Caco-2 (cell line): ENCODE results near the gene MUC5AC. TPM values are rescaled to one million over a fixed set of nuclear protein-coding genes. Genes with fewer than 3 reads are reported as not detected.
"Not testable (repeated sequence)": the region's sequence is repeated elsewhere in the genome, so short reads cannot be mapped to it uniquely, and the experiment has no call there.

Experiments
- BruUV-seq: library from RNA; stranded (reverse); fragments of 400-500 nt; replicated peaks from 2 replicates; lab custom pipeline; 2021; lab: Mats Ljungman, UMichigan
- CTCF ChIA-PET: fragments of 300-600 bp; sonication (Branson Sonifier 250); formaldehyde crosslinking; loops from one replicate; lab custom pipeline; 2022; ENCODE audit warnings: antibody characterized with exemption; lab: Charles Lee
- POLR2A ChIA-PET: fragments of 300-600 bp; sonication (Branson Sonifier 250); formaldehyde crosslinking; loops from one replicate; lab custom pipeline; 2022; ENCODE audit warnings: antibody characterized with exemption; lab: Charles Lee
- DNase-seq, 2 experiments: peaks; one replicate each; pipeline versions ENCODE4 v3.0.0 to v3.0.0-alpha.2; 2020 to 2022
- H3K27me3 ChIP-seq: replicated peaks from 2 replicates; pipeline ENCODE4 v1.6.0; 2011; ENCODE audit warnings: low read length; ENCODE audit not compliant: control insufficient read depth, insufficient read depth
- H3K36me3 ChIP-seq: 2 replicates; pipeline ENCODE4 v1.5.1; 2011; ENCODE audit warnings: low read length; ENCODE audit not compliant: control insufficient read depth, insufficient read depth
- H3K4me1 ChIP-seq: fragments of 250-450 bp; sonication (Bioruptor Pico); 2 replicates; pipeline ENCODE4 v1.5.1; 2020; ENCODE audit warnings: mild to moderate bottlenecking
- H3K4me3 ChIP-seq: 2 replicates; pipeline ENCODE4 v1.5.1; 2011; ENCODE audit warnings: low read depth, mild to moderate bottlenecking, control low read depth, low read length
- H3K9me3 ChIP-seq: fragments of 250-450 bp; sonication (Bioruptor Pico); 2 replicates; pipeline ENCODE4 v1.5.1; 2020; ENCODE audit warnings: mild to moderate bottlenecking, moderate library complexity
- H3K27ac Mint-ChIP-seq: one replicate; pipeline ENCODE4 v1.8.0; 2022; ENCODE audit warnings: mixed read lengths; ENCODE audit not compliant: unreplicated experiment
- H3K27me3 Mint-ChIP-seq: one replicate; pipeline ENCODE4 v1.8.0; 2022; ENCODE audit warnings: mixed read lengths; ENCODE audit not compliant: insufficient read depth, unreplicated experiment
- H3K36me3 Mint-ChIP-seq: one replicate; pipeline ENCODE4 v1.8.0; 2022; ENCODE audit warnings: mild to moderate bottlenecking, mixed read lengths; ENCODE audit not compliant: insufficient read depth, unreplicated experiment
- H3K4me1 Mint-ChIP-seq: one replicate; pipeline ENCODE4 v1.8.0; 2022; ENCODE audit warnings: low read depth, mixed read lengths; ENCODE audit not compliant: unreplicated experiment
- H3K4me3 Mint-ChIP-seq: one replicate; pipeline ENCODE4 v1.8.0; 2022; ENCODE audit warnings: mild to moderate bottlenecking, moderate library complexity, mixed read lengths; ENCODE audit not compliant: unreplicated experiment
- H3K9me3 Mint-ChIP-seq: one replicate; pipeline ENCODE4 v1.8.0; 2022; ENCODE audit warnings: mixed read lengths; ENCODE audit not compliant: unreplicated experiment
- CTCF ChIP-seq, 2 experiments: fragments of 200-600 bp in 1 of 2; IDR thresholded peaks; 1 replicate in 1 of 2; 2 replicates in 1 of 2; pipeline versions ENCODE4 v1.5.1 to v1.8.0; 2011 to 2022; ENCODE audit warnings: antibody characterized with exemption in 1 of 2, control low read depth in 1 of 2, inconsistent platforms in 1 of 2, low read depth in 1 of 2, low read length in 1 of 2, mild to moderate bottlenecking in 1 of 2, moderate library complexity in 1 of 2; ENCODE audit not compliant: insufficient read depth in 1 of 2, severe bottlenecking in 1 of 2, unreplicated experiment in 1 of 2
- intact Hi-C: fragments of 100-400 bp; cut with micrococcal nuclease; formaldehyde crosslinking; loops from one replicate; pipeline ENCODE4 v1.10.0; 2022; ENCODE audit not compliant: unreplicated experiment
- total RNA-seq: library from RNA; stranded (reverse); gene quantifications from 2 replicates; pipeline ENCODE4 v1.2.3, GENCODE V29; 2022

Gene MUC5AC
- total RNA-seq, 1 experiment from 2014 or later: 0.25 TPM

DNA sequence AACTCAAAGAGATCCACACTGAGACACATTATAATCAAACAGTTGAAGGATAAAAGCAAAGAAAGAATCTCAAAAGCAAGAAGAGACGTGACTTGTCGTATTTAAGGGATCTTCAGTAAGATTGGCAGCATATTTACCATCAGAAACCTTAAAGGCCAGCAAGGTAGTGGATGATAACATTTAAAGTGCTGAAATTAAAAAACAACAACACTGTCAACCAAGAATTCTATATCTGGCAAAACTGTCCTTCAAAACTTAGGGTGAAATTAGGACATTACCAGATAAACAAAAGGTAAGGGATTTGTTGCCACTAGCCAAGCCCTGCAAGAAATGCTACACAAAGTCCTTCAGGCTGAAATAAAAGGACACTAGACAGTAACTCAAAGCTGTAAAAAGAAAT, 54.1 kb downstream of the MUC5AC start:
- Mint-ChIP-seq H3K27me3 (peaks cover 23% of the 10 kb centered on the region), H3K4me3 (no peak overlapping the region), H3K27ac (no peak overlapping the region), H3K9me3 (peaks cover 28% of the 10 kb centered on the region), H3K36me3 (no peaks in the 10 kb centered on the region), H3K4me1 (no peaks in the 10 kb centered on the region)
- Histone ChIP-seq H3K4me1 (no peaks in the 10 kb centered on the region), H3K4me3 (no peak overlapping the region), H3K9me3 (peaks cover 20% of the 10 kb centered on the region), H3K27me3 (no peaks in the 10 kb centered on the region), H3K36me3 (no peaks in the 10 kb centered on the region)
- ChIA-PET CTCF (no interaction called here), POLR2A (no interaction called here)
- no peak for DNase-seq
- TF ChIP-seq CTCF (IDR thresholded peaks at IDR 0.05; ENCODE audit: insufficient read depth in 1 of 2, low read depth in 1 of 2, low read length in 1 of 2, severe bottlenecking in 1 of 2, unreplicated experiment in 1 of 2): no peak
- intact Hi-C loops: no loop called here
- no TSS peak for BruUV-seq

DNA sequence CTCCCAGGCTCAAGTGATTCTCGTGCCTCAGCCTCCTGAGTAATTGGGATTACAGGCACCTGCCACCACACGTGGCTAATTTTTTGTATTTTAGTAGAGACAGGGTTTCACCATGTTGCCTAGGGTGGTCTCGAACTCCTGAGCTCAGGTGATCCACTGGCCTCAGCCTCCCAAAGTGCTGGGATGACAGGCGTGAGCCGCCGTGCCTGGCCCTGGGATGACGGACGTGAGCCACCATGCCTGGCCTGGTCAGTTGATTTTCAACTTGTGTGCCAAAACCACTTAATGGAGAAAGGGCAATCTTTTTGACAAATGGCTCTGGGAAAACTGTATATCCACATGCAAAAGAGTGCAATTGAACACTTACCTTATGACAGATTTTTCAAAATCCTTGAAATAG, 58.1 kb downstream of the MUC5AC start:
- H3K4me3 Mint-ChIP-seq, POLR2A ChIA-PET: not testable (repeated sequence)
- peaks cover 24% of the 10 kb centered on the region for H3K27me3 Mint-ChIP-seq

DNA sequence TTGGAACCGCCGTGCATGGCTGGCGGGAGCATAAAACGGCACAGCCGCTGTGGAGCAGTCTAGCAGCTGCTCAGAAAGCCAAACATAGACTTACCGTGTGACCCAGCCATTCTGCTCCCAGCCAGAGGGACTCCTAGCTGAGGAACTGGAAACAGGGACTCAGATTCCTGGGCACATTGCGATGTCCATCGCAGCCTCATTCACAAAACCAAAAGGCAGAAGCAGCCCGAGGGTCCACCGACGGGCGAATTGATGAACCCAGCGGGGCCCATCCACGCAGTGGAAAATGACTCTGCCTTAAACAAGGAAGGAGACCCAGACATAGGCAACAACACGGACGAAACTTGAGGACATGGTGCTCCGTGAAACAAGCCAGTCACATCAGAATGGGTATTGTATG, 59.4 kb downstream of the MUC5AC start:
- Mint-ChIP-seq H3K27ac (no peak overlapping the region), H3K4me1 (no peaks in the 10 kb centered on the region), H3K27me3 (peaks cover 19% of the 10 kb centered on the region), H3K9me3 (peaks cover 2% of the 10 kb centered on the region), H3K4me3 (no peak overlapping the region), H3K36me3 (no peaks in the 10 kb centered on the region)
- Histone ChIP-seq H3K4me1 (no peaks in the 10 kb centered on the region), H3K27me3 (no peaks in the 10 kb centered on the region), H3K4me3 (no peak overlapping the region), H3K9me3 (peaks cover 5% of the 10 kb centered on the region), H3K36me3 (no peaks in the 10 kb centered on the region)
- POLR2A ChIA-PET: no interaction called here
- no peak for TF ChIP-seq CTCF (IDR thresholded peaks at IDR 0.05; ENCODE audit: insufficient read depth in 1 of 2, low read depth in 1 of 2, low read length in 1 of 2, severe bottlenecking in 1 of 2, unreplicated experiment in 1 of 2)
- intact Hi-C loops: no loop called here
- DNase-seq: no peak
- CTCF ChIA-PET: interaction anchor here (0.6 kb wide), 1 partner anchor 13 kb away, joined by 4 read pairs; no protein-coding TSS in a partner anchor
- BruUV-seq: no TSS peak

More for the DNA sequence above, 58.1 kb downstream of the MUC5AC start:
- H3K9me3 ChIP-seq, BruUV-seq, H3K4me1 Mint-ChIP-seq, H3K36me3 ChIP-seq, H3K4me3 ChIP-seq, CTCF ChIA-PET, H3K27ac Mint-ChIP-seq, H3K36me3 Mint-ChIP-seq, H3K4me1 ChIP-seq, DNase-seq, intact Hi-C loops, H3K27me3 ChIP-seq: not testable (repeated sequence)
- H3K9me3 Mint-ChIP-seq: peaks cover 15% of the 10 kb centered on the region
